Vagina (tissue), 2 donors: Measurements from ENCODE around the gene MTX1.

Experiments used
- POLR2A ChIP-seq, 2 donors: fragments of 450-650 bp; IDR thresholded peaks; one replicate each; pipeline ENCODE4 v1.6.1; 2017; ENCODE audit warnings: antibody characterized with exemption in 2 of 2, mild to moderate bottlenecking in 2 of 2, moderate library complexity in 2 of 2
- TF ChIP-seq, protein P1 (sequence below), 3 experiments: fragments of 450-650 bp in 2 of 3; fragments of 200-600 bp in 1 of 3; sonication (generic) in 1 of 3; IDR thresholded peaks; one replicate each; pipeline ENCODE4 v1.5.1; 2017 to 2019; ENCODE audit warnings: antibody characterized with exemption in 3 of 3, mild to moderate bottlenecking in 2 of 3, moderate library complexity in 2 of 3

DNA sequence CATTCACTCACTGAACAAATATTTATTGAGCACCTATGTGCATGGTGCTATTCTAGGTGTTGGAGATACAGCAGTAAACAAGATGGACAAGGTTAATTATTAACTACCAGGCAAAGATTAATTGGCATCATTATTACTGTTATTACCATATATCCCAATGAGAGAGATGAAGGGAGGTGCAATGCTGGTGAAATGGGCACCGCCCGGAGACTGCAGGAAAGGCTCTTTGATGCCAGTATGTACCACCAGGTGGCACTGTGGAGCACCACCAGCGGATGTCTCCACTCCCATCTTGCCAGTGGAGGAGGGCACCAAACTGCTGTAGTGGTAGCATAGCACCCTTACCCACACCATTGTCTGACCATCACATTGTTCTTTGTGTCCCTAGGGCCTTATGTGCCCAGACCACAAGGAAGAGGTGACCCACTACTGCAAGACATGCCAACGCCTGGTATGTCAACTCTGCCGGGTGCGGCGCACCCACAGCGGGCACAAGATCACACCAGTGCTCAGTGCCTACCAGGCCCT lies 31.9 kb upstream of the MTX1 start:
- TF ChIP-seq, protein P1, sequence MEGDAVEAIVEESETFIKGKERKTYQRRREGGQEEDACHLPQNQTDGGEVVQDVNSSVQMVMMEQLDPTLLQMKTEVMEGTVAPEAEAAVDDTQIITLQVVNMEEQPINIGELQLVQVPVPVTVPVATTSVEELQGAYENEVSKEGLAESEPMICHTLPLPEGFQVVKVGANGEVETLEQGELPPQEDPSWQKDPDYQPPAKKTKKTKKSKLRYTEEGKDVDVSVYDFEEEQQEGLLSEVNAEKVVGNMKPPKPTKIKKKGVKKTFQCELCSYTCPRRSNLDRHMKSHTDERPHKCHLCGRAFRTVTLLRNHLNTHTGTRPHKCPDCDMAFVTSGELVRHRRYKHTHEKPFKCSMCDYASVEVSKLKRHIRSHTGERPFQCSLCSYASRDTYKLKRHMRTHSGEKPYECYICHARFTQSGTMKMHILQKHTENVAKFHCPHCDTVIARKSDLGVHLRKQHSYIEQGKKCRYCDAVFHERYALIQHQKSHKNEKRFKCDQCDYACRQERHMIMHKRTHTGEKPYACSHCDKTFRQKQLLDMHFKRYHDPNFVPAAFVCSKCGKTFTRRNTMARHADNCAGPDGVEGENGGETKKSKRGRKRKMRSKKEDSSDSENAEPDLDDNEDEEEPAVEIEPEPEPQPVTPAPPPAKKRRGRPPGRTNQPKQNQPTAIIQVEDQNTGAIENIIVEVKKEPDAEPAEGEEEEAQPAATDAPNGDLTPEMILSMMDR (IDR thresholded peaks at IDR 0.05), result peak; percentile 83 to 91 (median 87)
- no peak for TF ChIP-seq POLR2A (IDR thresholded peaks at IDR 0.05)
